K562 (cell line): ENCODE data around the gene PDE5A. TPM values are rescaled to one million over a fixed set of nuclear protein-coding genes. Genes with fewer than 3 reads are reported as not detected.

ENCODE experiments used
- ATAC-seq: fragments of 200-7000 bp; cut with Tn5 transposase; 3 replicates; pipeline ENCODE4 v1.9.1; 2020; ENCODE audit warnings: moderate library complexity
- BruUV-seq: library from RNA; stranded (reverse); fragments of 400-500 nt; replicated peaks from 2 replicates; lab custom pipeline; 2021; lab: Mats Ljungman, UMichigan
- CTCF ChIA-PET: fragments of 300-600 bp; formaldehyde crosslinking; extraction: SDS; loops from one replicate; lab custom pipeline; 2021; ENCODE audit warnings: low intra/inter-chr PET ratio; lab: Yijun Ruan, JAX
- POLR2A ChIA-PET: fragments of 300-600, 350-650 bp; sonication (Branson Sonifier 250); formaldehyde crosslinking; extraction: SDS; loops from one replicate; lab custom pipeline; 2021; ENCODE audit warnings: antibody characterized with exemption, inconsistent platforms; lab: Yijun Ruan, JAX
- DNase-seq, 4 experiments: peaks; one replicate each; pipeline versions ENCODE4 v3.0.0 to v3.0.0-alpha.2; 2011 to 2018; ENCODE audit warnings: low spot score in 3 of 4, mixed read lengths in 3 of 4; ENCODE audit errors: extremely low read depth in 1 of 4
- FAIRE-seq: peaks from 2 replicates; lab custom pipeline; 2011; peaks lifted over from hg19 to GRCh38; lab: Jason Lieb, UNC
- H2AFZ ChIP-seq: 2 replicates; pipeline ENCODE4 v1.6.0; 2011; ENCODE audit warnings: low read depth, low read length, control low read depth, inconsistent platforms
- H3K27ac ChIP-seq: fragments of 200-600 bp; 3 replicates; pipeline ENCODE4 v1.8.0; 2011; ENCODE audit warnings: low read depth, mild to moderate bottlenecking, control low read depth, inconsistent platforms, low read length, moderate library complexity, mixed read lengths; ENCODE audit errors: extremely low read depth
- H3K27me3 ChIP-seq, 2 experiments: fragments of 300-600 bp in 1 of 2; 2 replicates in 1 of 2; 3 replicates in 1 of 2; pipeline versions ENCODE4 v1.6.0 to v1.8.0; 2011; ENCODE audit warnings: inconsistent platforms in 2 of 2, low read length in 2 of 2, mild to moderate bottlenecking in 1 of 2, mixed read lengths in 1 of 2, moderate library complexity in 1 of 2; ENCODE audit not compliant: control insufficient read depth in 2 of 2, insufficient read depth in 2 of 2
- H3K36me3 ChIP-seq: fragments of 300-600 bp; 3 replicates; pipeline ENCODE4 v1.8.0; 2011; ENCODE audit warnings: mild to moderate bottlenecking, low read length, inconsistent platforms; ENCODE audit not compliant: control insufficient read depth, insufficient read depth
- H3K4me1 ChIP-seq, 2 experiments: fragments of 200-600 bp in 1 of 2; replicated peaks in 1 of 2; 2 replicates in 1 of 2; 3 replicates in 1 of 2; pipeline versions ENCODE4 v1.5.1 to v1.8.0; 2011; ENCODE audit warnings: inconsistent platforms in 2 of 2, low read length in 2 of 2, mild to moderate bottlenecking in 1 of 2, mixed read lengths in 1 of 2, moderate library complexity in 1 of 2; ENCODE audit not compliant: control insufficient read depth in 2 of 2, insufficient read depth in 2 of 2
- H3K4me2 ChIP-seq: 2 replicates; pipeline ENCODE4 v1.6.1; 2011; ENCODE audit warnings: low read length, control low read depth, inconsistent platforms, mixed read lengths; ENCODE audit not compliant: insufficient read depth
- H3K4me3 ChIP-seq: fragments of 200-600 bp; sonication (generic), shearing (Covaris generic); 2 replicates; pipeline ENCODE4 v1.5.1; 2016; ENCODE audit warnings: control low read depth, inconsistent platforms
- H3K79me2 ChIP-seq: fragments of 200-600 bp; 3 replicates; pipeline ENCODE4 v1.8.0; 2011; ENCODE audit warnings: low read length, inconsistent platforms; ENCODE audit not compliant: control insufficient read depth, insufficient read depth
- H3K9ac ChIP-seq, 2 experiments: 2 replicates each; pipeline versions ENCODE4 v1.6.0 to v1.6.1; 2011; ENCODE audit warnings: low read depth in 2 of 2, low read length in 2 of 2, control low read depth in 1 of 2, inconsistent platforms in 1 of 2, mild to moderate bottlenecking in 1 of 2, mixed read lengths in 1 of 2; ENCODE audit not compliant: insufficient read depth in 1 of 2
- H3K9me1 ChIP-seq: one replicate; pipeline ENCODE4 v1.6.0; 2011; ENCODE audit warnings: inconsistent platforms, mild to moderate bottlenecking, low read length, moderate library complexity; ENCODE audit not compliant: control insufficient read depth, insufficient read depth
- H3K9me3 ChIP-seq: replicated peaks from 2 replicates; pipeline ENCODE4 v1.5.1; 2011; ENCODE audit warnings: low read depth, low read length, inconsistent platforms; ENCODE audit not compliant: control insufficient read depth, insufficient read depth
- H4K20me1 ChIP-seq: replicated peaks from 2 replicates; pipeline ENCODE4 v1.6.1; 2011; ENCODE audit warnings: low read length, inconsistent platforms, mixed read lengths; ENCODE audit not compliant: control insufficient read depth, insufficient read depth
- E2F3 ChIP-seq: fragments of 250-450 bp; sonication (Bioruptor Pico); IDR thresholded peaks from 2 replicates; pipeline ENCODE4 v1.4.0; 2020; ENCODE audit warnings: mild to moderate bottlenecking
- HDAC6 ChIP-seq: IDR thresholded peaks from 2 replicates; pipeline ENCODE4 v1.6.1; 2012; ENCODE audit warnings: low read depth, mild to moderate bottlenecking, control low read depth, inconsistent platforms, low read length, moderate library complexity
- HMGN3 ChIP-seq: IDR thresholded peaks from 2 replicates; pipeline ENCODE4 v1.6.1; 2011; ENCODE audit warnings: borderline replicate concordance, low read depth, mild to moderate bottlenecking, mixed read lengths, low read length; ENCODE audit not compliant: insufficient read length; ENCODE audit errors: extremely low read depth
- TFAP4 ChIP-seq: sonication (generic); formaldehyde crosslinking; IDR thresholded peaks from 2 replicates; pipeline ENCODE4 v1.8.0; 2022; ENCODE audit warnings: missing genetic modification reagents, mild to moderate bottlenecking, moderate library complexity, borderline replicate concordance
- ZNF41 ChIP-seq: fragments of 250-450 bp; sonication (Bioruptor Pico); conservative IDR thresholded peaks from 2 replicates; pipeline ENCODE4 v1.4.0; 2020; ENCODE audit warnings: mild to moderate bottlenecking
- ZNF589 ChIP-seq: fragments of 200-800 bp; sonication (Bioruptor generic); IDR thresholded peaks from 2 replicates; pipeline ENCODE4 v1.6.1; 2016; ENCODE audit warnings: low read depth, missing genetic modification characterization, missing compliant biosample characterization
- in situ Hi-C: fragments of 300-500 bp; cut with MboI; formaldehyde crosslinking; loops from 4 replicates; pipeline ENCODE4 v1.15.0; 2018; ENCODE audit warnings: inconsistent platforms, mixed read lengths
- intact Hi-C: fragments of 100-400 bp; cut with micrococcal nuclease; formaldehyde crosslinking; loops from 2 replicates; pipeline ENCODE4 v1.14.2; 2022
- polyA plus RNA-seq, 8 experiments: library from polyadenylated mRNA; depleted of rRNA in 4 of 8; stranded (reverse) in 5 of 8; unstranded in 3 of 8; fragments of >200 nt; fragmentation: Nextera tagmentation in 2 of 8; fragmentation: Illumina TruSeq in 1 of 8; extraction: Ambion mirVana in 2 of 8; extraction: Trizol in 1 of 8; gene quantifications; 2 replicates each; pipeline versions ENCODE4 v1.2.1 to v1.2.3, GENCODE V29; 2011 to 2014; ENCODE audit warnings: inconsistent platforms in 1 of 8, missing spikeins in 1 of 8
- total RNA-seq, 7 experiments: library from RNA; depleted of rRNA in 6 of 7; stranded (reverse); fragments of >200 nt in 6 of 7; fragmentation: Illumina TruSeq in 2 of 7; extraction: Trizol in 2 of 7; gene quantifications; 2 replicates each; pipeline versions ENCODE4 v1.2.1 to v1.2.3, GENCODE V29; 2011 to 2021; ENCODE audit warnings: low replicate concordance in 1 of 7

PDE5A gene
- total and polyA plus RNA-seq, 9 of the 15 experiments (the other 6 are each of a cell fraction or from before 2014, with no cell fraction given): 0.07 to 1.9 (median 0.29) TPM

- Histone ChIP-seq H3K9me1 (no peaks in the 10 kb centered on the region), H2AFZ (no peak overlapping the region), H4K20me1 (no peaks in the 10 kb centered on the region), H3K4me1 (no peaks in the 10 kb centered on the region), H3K9ac (no peak overlapping the region), H3K4me2 (no peak overlapping the region), H3K27me3 (no peaks in the 10 kb centered on the region), H3K4me3 (no peak overlapping the region), H3K27ac (no peak overlapping the region), H3K79me2 (no peaks in the 10 kb centered on the region), H3K36me3 (no peaks in the 10 kb centered on the region), H3K9me3 (no peaks in the 10 kb centered on the region)
- ChIA-PET CTCF (no interaction called here), POLR2A (no interaction called here)
- no TSS peak for BruUV-seq
- DNase-seq (no peak), FAIRE-seq (no peak), ATAC-seq (no peak)
- no peak for TF ChIP-seq HMGN3
- no peak for TF ChIP-seq HDAC6
- no peak for TF ChIP-seq ZNF589 (CRISPR knock-in tag)
- TF ChIP-seq E2F3 (CRISPR knock-in tag): no peak
- no peak for TF ChIP-seq ZNF41 (CRISPR knock-in tag)
- no peak for TF ChIP-seq TFAP4 (CRISPR knock-in tag)
- in situ Hi-C loops: no loop called here
- intact Hi-C loops: no loop called here
Measured at GRCh38 chr4:119604266-119604665, 24.3 kb downstream of the PDE5A start.
